Kidney (tissue), 14 donors: ENCODE data around the gene OAS3. TPM values are rescaled to one million over a fixed set of nuclear protein-coding genes. Genes with fewer than 3 reads are reported as not detected.

ENCODE experiments used
- DNase-seq, 5 donors: peaks; one replicate each; pipeline ENCODE4 v3.0.0-alpha.2; 2013 to 2020
- FAIRE-seq: peaks from 2 replicates; lab custom pipeline; 2012; peaks lifted over from hg19 to GRCh38; lab: Jason Lieb, UNC
- H3K27ac ChIP-seq, 2 donors: one replicate each; pipeline ENCODE4 v1.7.0; 2013; ENCODE audit warnings: low read depth in 2 of 2, low read length in 2 of 2, inconsistent platforms in 1 of 2
- H3K27me3 ChIP-seq: one replicate; pipeline ENCODE4 v1.7.1; 2013; ENCODE audit warnings: low read length, inconsistent platforms; ENCODE audit not compliant: control insufficient read depth, insufficient read depth
- H3K36me3 ChIP-seq, 3 donors: one replicate each; pipeline versions ENCODE4 v1.7.0 to v1.7.1; 2013; ENCODE audit warnings: low read length in 3 of 3, control low read depth in 1 of 3, inconsistent platforms in 1 of 3; ENCODE audit not compliant: insufficient read depth in 3 of 3, control insufficient read depth in 2 of 3
- H3K4me1 ChIP-seq, 3 donors: one replicate each; pipeline versions ENCODE4 v1.7.0 to v1.7.1; 2013; ENCODE audit warnings: low read length in 3 of 3, inconsistent platforms in 1 of 3, low read depth in 1 of 3; ENCODE audit not compliant: control insufficient read depth in 2 of 3, insufficient read depth in 2 of 3
- H3K4me3 ChIP-seq, 3 donors: one replicate each; pipeline versions ENCODE4 v1.7.0 to v1.8.1; 2013; ENCODE audit warnings: low read length in 3 of 3, control low read depth in 1 of 3, inconsistent platforms in 1 of 3
- H3K9ac ChIP-seq, 3 donors: one replicate each; pipeline versions ENCODE4 v1.7.0 to v1.7.1; 2013; ENCODE audit warnings: low read length in 3 of 3, control low read depth in 1 of 3, inconsistent platforms in 1 of 3
- H3K9me3 ChIP-seq, 3 donors: one replicate each; pipeline versions ENCODE4 v1.7.0 to v1.7.1; 2013; ENCODE audit warnings: low read length in 3 of 3, control low read depth in 1 of 3, inconsistent platforms in 1 of 3; ENCODE audit not compliant: control insufficient read depth in 2 of 3, insufficient read depth in 1 of 3
- intact Hi-C: fragments of 100-400 bp; cut with DNase I; formaldehyde crosslinking; loops from one replicate; pipeline ENCODE4 v1.11.1; 2022
- polyA plus RNA-seq: library from polyadenylated mRNA; stranded (reverse); fragments of 350-450 nt; fragmentation: Illumina TruSeq; extraction: RNeasy Lipid Tissue Mini Kit (QIAGEN cat#74804); gene quantifications from one replicate; pipeline ENCODE4 v1.2.3, GENCODE V29; 2014; ENCODE audit warnings: low read depth, low replicate concordance; ENCODE audit not compliant: insufficient read depth
- total RNA-seq: library from RNA; stranded (reverse); fragmentation: NEBNext Ultra II Directional; extraction: Animal tissue kit (Norgen Biotek cat#: 25700); gene quantifications from one replicate; pipeline ENCODE4 v1.2.1, GENCODE V29; 2021
- TF ChIP-seq, protein P1 (sequence below): IDR thresholded peaks from 3 replicates; pipeline ENCODE4 v1.5.1; 2012; ENCODE audit warnings: mild to moderate bottlenecking, moderate library complexity, borderline replicate concordance; ENCODE audit not compliant: insufficient read depth; ENCODE audit errors: extremely low read depth
- donor health status: control.
- donor health status: control.
- donor health status: control.
- donor health status: control.
- donor health status: control.
- donor health status: DM: yes; HTN: yes; CAD: no.
- donor health status: Normal renal cell carcinoma (clear cell type).

The OAS3 gene
- total and polyA plus RNA-seq, 2 donors from 2014 or later = 2.5 to 15.6 TPM

DNA sequence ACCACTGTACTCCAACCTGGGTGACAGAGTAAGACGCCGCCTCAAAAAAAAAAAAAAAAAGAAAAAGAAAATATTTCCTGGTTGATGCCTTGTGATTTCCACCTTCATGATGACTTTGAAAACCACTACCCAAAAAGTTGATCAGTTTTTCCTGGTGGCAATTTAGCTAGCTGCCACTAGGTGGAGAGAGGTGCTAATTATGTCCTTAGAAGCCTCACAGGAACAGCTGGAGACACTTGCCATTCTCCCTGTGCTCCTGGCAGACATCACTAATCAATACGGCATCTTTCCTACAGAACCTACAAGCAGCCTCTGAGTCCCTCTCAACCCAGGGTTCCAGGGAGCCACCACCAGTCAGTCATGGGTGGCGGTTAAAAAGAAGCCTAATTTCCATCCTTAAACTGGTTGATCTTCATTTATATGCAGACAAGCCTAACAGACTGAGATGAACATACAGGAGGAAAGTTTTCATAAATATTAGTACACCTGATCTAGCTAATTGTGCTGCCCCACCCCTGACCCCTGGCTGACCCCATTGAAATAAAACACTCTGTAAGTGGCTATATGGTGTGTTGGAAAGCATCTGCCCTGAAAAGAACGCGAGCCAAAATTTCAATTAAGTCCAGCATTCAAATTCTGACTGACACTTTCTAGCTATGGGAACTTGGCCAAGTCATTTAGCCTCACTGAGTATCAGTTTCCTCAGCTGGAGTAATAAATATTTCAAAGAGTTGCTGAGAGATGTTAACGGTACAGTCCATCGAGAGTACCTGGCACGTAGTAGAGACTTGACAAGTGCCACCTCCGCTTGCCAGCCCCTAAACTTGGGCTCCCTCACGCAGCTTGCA, 37.8 kb upstream of the OAS3 start:
- FAIRE-seq = no peak
- H3K27ac ChIP-seq = no peak overlapping the region
- H3K9me3 ChIP-seq = no peaks in the 10 kb centered on the region
- peaks cover 0 to 5% (median 2%) of the 10 kb centered on the region in 3 donors for H3K4me1 ChIP-seq
- no peak overlapping the region for H3K4me3 ChIP-seq
- H3K36me3 ChIP-seq = no peaks in the 10 kb centered on the region
- no peaks in the 10 kb centered on the region for H3K27me3 ChIP-seq
- peak in 1 of 5 donors; percentile 40 for DNase-seq
- TF ChIP-seq, protein P1, sequence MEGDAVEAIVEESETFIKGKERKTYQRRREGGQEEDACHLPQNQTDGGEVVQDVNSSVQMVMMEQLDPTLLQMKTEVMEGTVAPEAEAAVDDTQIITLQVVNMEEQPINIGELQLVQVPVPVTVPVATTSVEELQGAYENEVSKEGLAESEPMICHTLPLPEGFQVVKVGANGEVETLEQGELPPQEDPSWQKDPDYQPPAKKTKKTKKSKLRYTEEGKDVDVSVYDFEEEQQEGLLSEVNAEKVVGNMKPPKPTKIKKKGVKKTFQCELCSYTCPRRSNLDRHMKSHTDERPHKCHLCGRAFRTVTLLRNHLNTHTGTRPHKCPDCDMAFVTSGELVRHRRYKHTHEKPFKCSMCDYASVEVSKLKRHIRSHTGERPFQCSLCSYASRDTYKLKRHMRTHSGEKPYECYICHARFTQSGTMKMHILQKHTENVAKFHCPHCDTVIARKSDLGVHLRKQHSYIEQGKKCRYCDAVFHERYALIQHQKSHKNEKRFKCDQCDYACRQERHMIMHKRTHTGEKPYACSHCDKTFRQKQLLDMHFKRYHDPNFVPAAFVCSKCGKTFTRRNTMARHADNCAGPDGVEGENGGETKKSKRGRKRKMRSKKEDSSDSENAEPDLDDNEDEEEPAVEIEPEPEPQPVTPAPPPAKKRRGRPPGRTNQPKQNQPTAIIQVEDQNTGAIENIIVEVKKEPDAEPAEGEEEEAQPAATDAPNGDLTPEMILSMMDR = peak; percentile 77
- H3K9ac ChIP-seq = no peak overlapping the region
- intact Hi-C loops = no loop called here

GRCh38 chr12:112901271-112901670, 37.0 kb upstream of the OAS3 start:
- FAIRE-seq (no peak), DNase-seq (no peak)
- Histone ChIP-seq H3K9ac (no peak overlapping the region), H3K9me3 (no peaks in the 10 kb centered on the region), H3K27ac (no peak overlapping the region), H3K4me3 (no peak overlapping the region), H3K27me3 (no peaks in the 10 kb centered on the region), H3K36me3 (no peaks in the 10 kb centered on the region), H3K4me1 (peaks cover 0 to 10% (median 9%) of the 10 kb centered on the region in 3 donors)
- TF ChIP-seq, protein P1 = no peak
- intact Hi-C loops = no loop called here

- DNase-seq (peak in 2 of 5 donors; percentile 29 to 50), FAIRE-seq (no peak)
- H3K27me3 ChIP-seq = no peaks in the 10 kb centered on the region
- no peak overlapping the region for H3K9ac ChIP-seq
- H3K27ac ChIP-seq = no peak overlapping the region
- intact Hi-C loops = no loop called here
- peaks cover 0 to 19% (median 15%) of the 10 kb centered on the region in 3 donors for H3K4me1 ChIP-seq
- no peak overlapping the region for H3K4me3 ChIP-seq
- no peaks in the 10 kb centered on the region for H3K9me3 ChIP-seq
- TF ChIP-seq, protein P1 = no peak
- no peaks in the 10 kb centered on the region for H3K36me3 ChIP-seq
Measured at GRCh38 chr12:112904571-112904970, 33.7 kb upstream of the OAS3 start.
